Tibial artery (tissue), 4 donors: Measurements from ENCODE around the gene TBX1.
A peak's percentile ranks its signal among the peaks of the same experiment; 100 is the strongest.

ENCODE experiments used
- DNase-seq, 2 donors: peaks; one replicate each; pipeline ENCODE4 v3.0.0-alpha.2; 2019
- H3K27ac ChIP-seq, 2 donors: fragments of 200-600 bp; sonication (generic) in 1 of 2; 1 replicate in 1 of 2; 2 replicates in 1 of 2; pipeline ENCODE4 v1.5.1; 2018 to 2019; ENCODE audit warnings: mild to moderate bottlenecking in 1 of 2
- H3K27me3 ChIP-seq, 2 donors: fragments of 200-600 bp; sonication (generic) in 1 of 2; one replicate each; pipeline versions ENCODE4 v1.5.1 to v1.6.0; 2016 to 2019
- H3K36me3 ChIP-seq, 3 donors: fragments of 200-600 bp; sonication (generic) in 2 of 3; one replicate each; pipeline ENCODE4 v1.5.1; 2016 to 2019; ENCODE audit warnings: mild to moderate bottlenecking in 2 of 3
- H3K4me1 ChIP-seq, 4 donors: fragments of 200-600 bp; sonication (generic) in 2 of 4; 1 replicate in 3 of 4; 2 replicates in 1 of 4; pipeline ENCODE4 v1.5.1; 2016 to 2019
- H3K4me3 ChIP-seq, 2 donors: fragments of 200-600 bp; sonication (generic) in 1 of 2; 1 replicate in 1 of 2; 2 replicates in 1 of 2; pipeline ENCODE4 v1.5.1; 2018 to 2019; ENCODE audit warnings: mild to moderate bottlenecking in 2 of 2
- H3K9me3 ChIP-seq, 3 donors: fragments of 200-600 bp; sonication (generic) in 1 of 3; one replicate each; pipeline ENCODE4 v1.5.1; 2016 to 2019
- CTCF ChIP-seq, 2 experiments: fragments of 200-600 bp in 1 of 2; fragments of 450-650 bp in 1 of 2; IDR thresholded peaks; one replicate each; pipeline ENCODE4 v1.5.1; 2017 to 2019; ENCODE audit warnings: antibody characterized with exemption in 2 of 2, mild to moderate bottlenecking in 1 of 2, moderate library complexity in 1 of 2
- intact Hi-C: fragments of 100-400 bp; cut with DNase I; formaldehyde crosslinking; loops from one replicate; pipeline ENCODE4 v1.15.0; 2023; ENCODE audit warnings: low total_unique reads

The TBX1 gene

DNA sequence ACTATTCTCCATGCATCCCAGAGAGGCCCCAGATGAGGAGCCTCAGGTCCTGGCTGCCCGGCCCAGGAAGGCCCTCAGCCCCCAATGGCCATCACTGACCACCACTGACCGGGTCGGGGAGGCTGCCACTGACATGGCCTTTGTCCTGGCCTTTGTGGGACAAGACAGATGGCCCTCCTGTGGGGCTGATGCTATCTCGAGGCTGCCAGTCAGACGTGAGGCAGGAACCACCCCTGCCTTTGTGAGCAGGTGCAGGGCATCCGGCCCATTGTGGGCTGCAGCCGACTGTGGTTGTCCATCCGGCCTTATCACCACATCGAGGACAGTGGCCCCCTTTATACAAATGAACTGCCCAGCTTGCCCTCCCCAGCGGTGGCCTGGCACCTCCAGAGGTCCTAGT is 31.7 kb upstream of the TBX1 start:
- H3K27ac ChIP-seq, result no peak overlapping the region
- intact Hi-C loops, result loop anchor here (10.0 kb wide), 1 partner anchor 126 kb away; the partner anchor contains the start of genes GNB1L and RTL10
- no peaks in the 10 kb centered on the region for H3K36me3 ChIP-seq
- peaks cover 0 to 7% of the 10 kb centered on the region in 2 donors for H3K27me3 ChIP-seq
- peaks cover 0 to 9% (median 7%) of the 10 kb centered on the region in 4 donors for H3K4me1 ChIP-seq
- TF ChIP-seq CTCF (IDR thresholded peaks at IDR 0.05), result no peak
- no peaks in the 10 kb centered on the region for H3K9me3 ChIP-seq
- no peak for DNase-seq
- no peak overlapping the region for H3K4me3 ChIP-seq

GRCh38 chr22:19729507-19729906 is 31.1 kb upstream of the TBX1 start:
- Histone ChIP-seq H3K4me3 (no peak overlapping the region), H3K27me3 (peaks cover 0 to 7% of the 10 kb centered on the region in 2 donors), H3K36me3 (no peaks in the 10 kb centered on the region), H3K9me3 (no peaks in the 10 kb centered on the region), H3K27ac (no peak overlapping the region), H3K4me1 (peaks cover 0 to 9% (median 7%) of the 10 kb centered on the region in 4 donors)
- TF ChIP-seq CTCF (IDR thresholded peaks at IDR 0.05), result no peak
- intact Hi-C loops, result loop anchor here (10.0 kb wide), 1 partner anchor 125 kb away; the partner anchor contains the start of genes GNB1L and RTL10
- DNase-seq, result no peak

GRCh38 chr22:19730198-19730597 is 30.4 kb upstream of the TBX1 start:
- intact Hi-C loops, result loop anchor here (2.0 kb wide), 1 partner anchor 179 kb away; no protein-coding TSS in a partner anchor
- Histone ChIP-seq H3K9me3 (no peaks in the 10 kb centered on the region), H3K4me3 (no peak overlapping the region), H3K36me3 (no peaks in the 10 kb centered on the region), H3K4me1 (peaks cover 0 to 9% (median 7%) of the 10 kb centered on the region in 4 donors), H3K27ac (no peak overlapping the region), H3K27me3 (peaks cover 0 to 7% of the 10 kb centered on the region in 2 donors)
- TF ChIP-seq CTCF (IDR thresholded peaks at IDR 0.05), result no peak
- DNase-seq, result no peak

DNA sequence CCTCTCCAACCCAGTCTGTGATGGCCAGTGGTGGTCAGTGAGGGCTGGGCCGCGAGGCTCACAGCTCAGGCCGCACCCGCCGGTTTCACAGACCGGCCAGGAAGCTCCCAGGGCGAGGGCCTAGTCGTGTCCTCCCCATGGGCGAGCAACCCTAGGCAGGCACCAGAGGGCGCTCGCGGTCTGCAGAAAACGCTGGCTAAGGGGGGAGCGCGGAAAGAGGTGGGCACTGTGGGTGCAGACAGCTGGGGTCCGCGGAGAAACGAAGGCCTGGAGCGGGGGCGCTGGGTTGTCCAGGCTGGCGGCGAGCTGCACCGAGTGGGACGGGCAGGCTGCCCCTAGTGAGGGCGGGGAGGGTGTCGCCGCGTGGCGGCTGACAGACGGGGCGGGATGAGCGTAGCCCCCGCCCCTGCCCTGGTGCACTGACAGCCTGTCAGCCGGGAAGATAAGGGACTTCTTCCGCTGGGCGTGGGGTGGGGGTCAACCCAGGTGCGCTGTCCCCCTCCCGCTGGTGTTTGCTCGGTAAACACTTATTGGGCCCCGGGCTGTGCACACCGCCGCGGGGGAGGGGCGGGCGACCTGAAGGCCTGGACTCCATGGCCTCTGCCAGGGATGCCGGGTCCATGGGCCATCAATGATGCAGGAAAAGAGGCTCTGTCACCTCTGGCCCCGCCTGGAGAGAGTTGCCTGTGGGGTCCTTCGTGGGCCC is 29.8 kb upstream of the TBX1 start:
- Histone ChIP-seq H3K4me3 (peak overlapping the region; percentile 17 to 41), H3K27me3 (peaks cover 0 to 7% of the 10 kb centered on the region in 2 donors), H3K36me3 (no peaks in the 10 kb centered on the region), H3K27ac (no peak overlapping the region), H3K9me3 (no peaks in the 10 kb centered on the region), H3K4me1 (peaks cover 0 to 9% (median 7%) of the 10 kb centered on the region in 4 donors)
- peak; percentile 72 to 87 for DNase-seq
- peak; percentile 94 to 96 for TF ChIP-seq CTCF (IDR thresholded peaks at IDR 0.05)
- intact Hi-C loops, result loop anchor here (2.0 kb wide), 1 partner anchor 178 kb away; no protein-coding TSS in a partner anchor

DNA sequence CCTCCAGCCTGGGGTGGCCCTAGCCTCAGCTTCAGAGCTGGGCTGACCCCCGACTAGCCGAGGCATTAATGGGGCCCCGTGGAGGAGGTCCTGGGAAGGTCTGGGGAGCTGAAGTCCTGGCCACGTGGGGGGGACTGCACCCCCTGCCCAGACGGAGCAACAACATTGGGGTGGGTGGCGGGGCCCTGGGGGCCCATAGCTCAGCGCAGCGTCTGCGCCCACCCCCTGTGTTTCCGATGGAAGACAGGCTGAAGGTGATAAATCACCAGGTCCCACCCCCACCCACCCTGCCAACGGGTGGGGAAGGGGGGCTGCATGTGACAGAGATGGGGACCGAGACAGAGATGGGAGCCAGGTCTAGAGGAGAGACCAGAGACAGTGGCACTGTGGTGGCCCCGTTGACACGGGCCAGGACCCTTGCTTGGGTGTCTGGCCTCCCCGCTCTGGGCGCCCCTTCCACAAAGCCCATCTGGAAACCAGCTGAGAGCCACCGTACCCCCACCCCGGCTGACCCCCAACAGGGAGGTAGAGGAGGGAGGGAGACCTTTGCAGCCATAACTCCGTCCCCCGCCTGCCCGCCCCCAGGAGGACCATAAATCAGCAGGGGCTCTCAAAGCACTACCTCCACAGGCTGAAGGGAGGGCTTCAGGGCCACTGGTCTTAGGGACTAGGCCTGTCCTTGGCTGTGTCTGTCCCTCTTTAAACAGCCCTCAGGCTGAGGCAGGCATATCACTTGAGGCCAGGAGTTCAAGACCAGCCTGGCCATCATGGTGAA is 29.0 kb upstream of the TBX1 start:
- intact Hi-C loops, result loop anchor here (2.0 kb wide), 1 partner anchor 177 kb away; no protein-coding TSS in a partner anchor
- Histone ChIP-seq H3K4me1 (peaks cover 0 to 9% (median 7%) of the 10 kb centered on the region in 4 donors), H3K27ac (no peak overlapping the region)

More for the DNA sequence above, 29.0 kb upstream of the TBX1 start:
- no peak overlapping the region for H3K4me3 ChIP-seq
- TF ChIP-seq CTCF (IDR thresholded peaks at IDR 0.05), result no peak
- no peak for DNase-seq
- H3K27me3 ChIP-seq, result peaks cover 0 to 10% of the 10 kb centered on the region in 2 donors
- H3K9me3 ChIP-seq, result no peaks in the 10 kb centered on the region
- no peaks in the 10 kb centered on the region for H3K36me3 ChIP-seq
